Esophagus squamous epithelium (tissue), 5 donors: ENCODE measurements around the gene ZNF593. TPM values are rescaled to one million over a fixed set of nuclear protein-coding genes. Genes with fewer than 3 reads are reported as not detected.

Source experiments
- DNase-seq: peaks from one replicate; lab custom pipeline; 2025; lab: John Stamatoyannopoulos, UW
- H3K27ac ChIP-seq, 4 donors: fragments of 200-600 bp; sonication (generic); one replicate each; pipeline ENCODE4 v1.5.1; 2016 to 2019; ENCODE audit warnings: mild to moderate bottlenecking in 1 of 4
- H3K27me3 ChIP-seq, 4 donors: fragments of 200-600 bp; sonication (generic); 1 replicate in 3 of 4; 2 replicates in 1 of 4; pipeline versions ENCODE4 v1.5.1 to v1.6.0; 2017 to 2021; ENCODE audit warnings: antibody characterized with exemption in 1 of 4
- H3K36me3 ChIP-seq, 3 donors: fragments of 200-600 bp; sonication (generic); one replicate each; pipeline ENCODE4 v1.5.1; 2016 to 2019
- H3K4me1 ChIP-seq, 3 donors: fragments of 200-600 bp; sonication (generic); one replicate each; pipeline ENCODE4 v1.5.1; 2017 to 2019
- H3K4me3 ChIP-seq, 4 donors: fragments of 200-600 bp; sonication (generic); 1 replicate in 3 of 4; 2 replicates in 1 of 4; pipeline ENCODE4 v1.5.1; 2016 to 2019; ENCODE audit warnings: mild to moderate bottlenecking in 2 of 4, moderate library complexity in 1 of 4
- H3K9me3 ChIP-seq, 3 donors: fragments of 200-600 bp; sonication (generic); one replicate each; pipeline ENCODE4 v1.5.1; 2016 to 2019
- POLR2A ChIP-seq, 4 donors: fragments of 450-650 bp; IDR thresholded peaks; one replicate each; pipeline ENCODE4 v1.6.1; 2017; ENCODE audit warnings: antibody characterized with exemption in 4 of 4, mild to moderate bottlenecking in 4 of 4, moderate library complexity in 3 of 4
- WGBS, 2 donors: methylation state at CpG; one replicate each; pipeline ENCODE4 v1.1.5; 2018; 5-methylcytosine and 5-hydroxymethylcytosine counted together
- intact Hi-C: fragments of 100-400 bp; cut with DNase I; formaldehyde crosslinking; loops from one replicate; pipeline ENCODE4 v1.15.0; 2022
- total RNA-seq, 4 donors: library from RNA; depleted of rRNA; stranded (reverse); fragments of >200 nt; gene quantifications; one replicate each; pipeline ENCODE4 v1.1.0, GENCODE V29; 2016
- TF ChIP-seq, protein P1 (sequence below), 6 experiments: fragments of 450-650 bp in 4 of 6; fragments of 200-600 bp in 2 of 6; sonication (generic) in 2 of 6; IDR thresholded peaks; one replicate each; pipeline ENCODE4 v1.5.1; 2016 to 2019; ENCODE audit warnings: antibody characterized with exemption in 6 of 6, mild to moderate bottlenecking in 4 of 6, moderate library complexity in 4 of 6
- donor health status: DM: yes; HTN: yes; CAD: no.

ZNF593 gene
- total RNA-seq, 4 donors from 2014 or later = 19.2 to 45.6 (median 24.7) TPM

DNA sequence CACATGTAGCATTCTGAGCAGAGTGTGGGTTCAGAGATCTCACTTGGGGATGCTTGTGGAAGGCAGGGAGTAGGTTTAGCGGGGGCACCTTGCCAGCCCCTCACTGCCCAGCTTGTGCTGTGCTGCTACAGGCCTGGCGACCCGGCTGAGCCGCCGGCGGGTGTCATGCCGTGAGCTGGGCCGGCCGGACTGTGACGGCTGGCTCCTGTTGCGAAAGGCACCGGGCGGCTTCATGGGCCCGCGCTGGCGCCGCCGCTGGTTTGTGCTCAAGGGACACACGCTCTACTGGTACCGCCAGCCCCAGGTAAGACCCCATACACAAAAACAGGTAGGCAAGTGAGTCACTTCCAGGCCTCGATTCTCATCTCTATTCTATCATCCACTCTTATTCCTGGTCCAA lies 15.2 kb downstream of the ZNF593 start:
- WGBS, 2 donors = 87 to 100% methylated on average over 3 to 4 of the region's 21 CpGs
- no peak for TF ChIP-seq POLR2A (IDR thresholded peaks at IDR 0.05)
- TF ChIP-seq, protein P1, sequence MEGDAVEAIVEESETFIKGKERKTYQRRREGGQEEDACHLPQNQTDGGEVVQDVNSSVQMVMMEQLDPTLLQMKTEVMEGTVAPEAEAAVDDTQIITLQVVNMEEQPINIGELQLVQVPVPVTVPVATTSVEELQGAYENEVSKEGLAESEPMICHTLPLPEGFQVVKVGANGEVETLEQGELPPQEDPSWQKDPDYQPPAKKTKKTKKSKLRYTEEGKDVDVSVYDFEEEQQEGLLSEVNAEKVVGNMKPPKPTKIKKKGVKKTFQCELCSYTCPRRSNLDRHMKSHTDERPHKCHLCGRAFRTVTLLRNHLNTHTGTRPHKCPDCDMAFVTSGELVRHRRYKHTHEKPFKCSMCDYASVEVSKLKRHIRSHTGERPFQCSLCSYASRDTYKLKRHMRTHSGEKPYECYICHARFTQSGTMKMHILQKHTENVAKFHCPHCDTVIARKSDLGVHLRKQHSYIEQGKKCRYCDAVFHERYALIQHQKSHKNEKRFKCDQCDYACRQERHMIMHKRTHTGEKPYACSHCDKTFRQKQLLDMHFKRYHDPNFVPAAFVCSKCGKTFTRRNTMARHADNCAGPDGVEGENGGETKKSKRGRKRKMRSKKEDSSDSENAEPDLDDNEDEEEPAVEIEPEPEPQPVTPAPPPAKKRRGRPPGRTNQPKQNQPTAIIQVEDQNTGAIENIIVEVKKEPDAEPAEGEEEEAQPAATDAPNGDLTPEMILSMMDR (IDR thresholded peaks at IDR 0.05) = no peak
- no peak overlapping the region for H3K4me3 ChIP-seq
- no peaks in the 10 kb centered on the region for H3K9me3 ChIP-seq
- peaks cover 0 to 91% (median 3%) of the 10 kb centered on the region in 3 donors for H3K36me3 ChIP-seq
- DNase-seq = no peak
- H3K27ac ChIP-seq = no peak overlapping the region
- H3K4me1 ChIP-seq = peaks cover 0 to 26% (median 12%) of the 10 kb centered on the region in 3 donors
- no peaks in the 10 kb centered on the region for H3K27me3 ChIP-seq
- intact Hi-C loops = no loop called here

DNA sequence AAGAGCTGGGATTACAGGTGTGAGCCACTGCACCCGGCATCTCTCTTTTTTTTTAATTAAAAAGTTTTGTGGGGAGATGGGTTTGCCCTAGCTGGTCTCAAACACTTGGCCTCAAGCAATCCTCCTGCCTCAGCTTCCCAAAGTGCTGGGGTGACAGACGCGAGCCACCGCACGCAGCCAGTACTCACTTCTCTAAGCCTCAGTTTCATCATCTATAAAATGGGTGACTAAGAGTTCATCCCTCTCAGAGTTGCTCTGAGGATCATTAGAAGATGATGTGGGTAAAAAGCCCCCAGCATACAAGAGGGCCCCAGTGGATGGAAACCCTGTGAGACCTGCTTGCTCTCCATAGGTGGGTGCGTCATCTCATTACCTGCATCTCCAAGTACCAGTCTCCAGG lies 18.2 kb downstream of the ZNF593 start:
- Histone ChIP-seq H3K27me3 (no peaks in the 10 kb centered on the region), H3K4me1 (no peaks in the 10 kb centered on the region), H3K9me3 (no peaks in the 10 kb centered on the region), H3K36me3 (peaks cover 0 to 70% (median 3%) of the 10 kb centered on the region in 3 donors), H3K27ac (no peak overlapping the region), H3K4me3 (no peak overlapping the region)
- TF ChIP-seq POLR2A (IDR thresholded peaks at IDR 0.05) = no peak
- TF ChIP-seq, protein P1 (IDR thresholded peaks at IDR 0.05) = no peak
- intact Hi-C loops = no loop called here
- DNase-seq = no peak
- 93 to 100% methylated on average over 3 to 6 of the region's 6 CpGs for WGBS, 2 donors

DNA sequence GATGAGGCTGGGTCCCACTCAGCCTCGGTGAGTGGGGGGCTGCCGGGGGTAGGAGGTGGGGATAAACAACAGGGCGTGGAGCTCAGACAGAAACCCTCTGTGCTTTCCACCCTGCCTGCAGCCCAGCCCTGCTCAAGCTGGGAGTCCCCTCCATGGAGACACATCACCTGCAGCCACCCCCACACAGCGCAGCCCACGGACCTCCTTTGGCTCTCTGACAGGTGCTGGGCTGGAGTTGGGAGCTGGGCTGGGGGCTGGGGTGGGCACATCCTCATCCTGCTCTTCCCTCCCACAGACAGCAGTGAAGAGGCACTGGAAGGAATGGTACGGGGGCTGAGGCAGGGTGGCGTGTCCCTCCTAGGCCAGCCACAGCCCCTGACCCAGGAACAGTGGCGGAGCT lies 18.8 kb downstream of the ZNF593 start:
- no peaks in the 10 kb centered on the region for H3K9me3 ChIP-seq
- H3K36me3 ChIP-seq = peaks cover 0 to 65% (median 0%) of the 10 kb centered on the region in 3 donors
- no peak overlapping the region for H3K4me3 ChIP-seq
- H3K27me3 ChIP-seq = no peaks in the 10 kb centered on the region
- no peak for TF ChIP-seq POLR2A (IDR thresholded peaks at IDR 0.05)
- TF ChIP-seq, protein P1 (IDR thresholded peaks at IDR 0.05) = no peak
- H3K27ac ChIP-seq = no peak overlapping the region
- WGBS, 2 donors = 100% methylated on average over 1 to 2 of the region's 8 CpGs
- intact Hi-C loops = no loop called here
- no peaks in the 10 kb centered on the region for H3K4me1 ChIP-seq
- no peak for DNase-seq

DNA sequence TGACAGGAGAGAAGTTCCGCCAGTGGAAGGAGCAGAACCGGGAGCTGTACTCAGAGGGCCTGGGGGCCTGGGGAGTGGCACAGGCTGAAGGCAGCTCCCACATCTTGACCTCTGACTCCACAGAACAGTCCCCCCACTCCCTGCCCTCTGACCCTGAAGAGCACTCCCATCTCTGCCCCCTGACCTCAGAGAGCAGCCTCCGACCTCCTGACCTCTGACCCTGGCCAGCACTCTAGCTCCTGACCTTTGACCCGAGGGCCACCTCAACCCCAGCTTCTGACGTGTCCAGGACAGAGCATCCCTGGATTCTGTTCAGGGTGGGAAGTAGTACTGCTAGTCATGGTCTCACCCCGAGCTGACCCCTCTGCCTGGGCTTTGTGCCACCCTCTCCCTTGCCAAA lies 19.6 kb downstream of the ZNF593 start:
- no peaks in the 10 kb centered on the region for H3K4me1 ChIP-seq
- H3K4me3 ChIP-seq = no peak overlapping the region
- H3K27ac ChIP-seq = no peak overlapping the region
- intact Hi-C loops = no loop called here
- H3K36me3 ChIP-seq = peaks cover 0 to 56% (median 0%) of the 10 kb centered on the region in 3 donors
- DNase-seq = no peak
- WGBS, 2 donors = 56 to 84% methylated on average over 3 to 4 of the region's 6 CpGs
- no peaks in the 10 kb centered on the region for H3K9me3 ChIP-seq
- no peak for TF ChIP-seq POLR2A (IDR thresholded peaks at IDR 0.05)
- TF ChIP-seq, protein P1 (IDR thresholded peaks at IDR 0.05) = no peak
- H3K27me3 ChIP-seq = no peaks in the 10 kb centered on the region

- Histone ChIP-seq H3K36me3 (peaks cover 0 to 51% (median 0%) of the 10 kb centered on the region in 3 donors), H3K27ac (no peak overlapping the region), H3K4me1 (no peaks in the 10 kb centered on the region), H3K9me3 (no peaks in the 10 kb centered on the region), H3K27me3 (no peaks in the 10 kb centered on the region), H3K4me3 (no peak overlapping the region)
- intact Hi-C loops = no loop called here
- 56 to 82% methylated on average over 1 to 4 of the region's 7 CpGs for WGBS, 2 donors
- no peak for DNase-seq
- TF ChIP-seq, protein P1 (IDR thresholded peaks at IDR 0.05) = no peak
- no peak for TF ChIP-seq POLR2A (IDR thresholded peaks at IDR 0.05)
Observed at GRCh38 chr1:26189751-26190275, 20.1 kb downstream of the ZNF593 start.
